ENCODE results near the gene WNT3.
A peak's percentile ranks its signal among the peaks of the same experiment; 100 is the strongest.

Gene WNT3

GRCh38 chr17:46834846-46835245 is 16.4 kb upstream of the WNT3 start:
- ChIA-PET CTCF (interaction anchor here (0.8 to 1.2 kb wide), 4 partner anchors 8 to 21 kb away, joined by 3 to 6 read pairs (median 4); no protein-coding TSS in a partner anchor), POLR2A (no interaction called here)
- TF ChIP-seq FOXM1 (IDR thresholded peaks at IDR 0.05; ENCODE audit: borderline replicate concordance): no peak
- no peak for TF ChIP-seq NFRKB (IDR thresholded peaks at IDR 0.05)
- TF ChIP-seq ELF4 (IDR thresholded peaks at IDR 0.05): no peak
- DNase-seq (ENCODE audit: extremely low spot score): no peak

- DNase-seq (ENCODE audit: extremely low spot score): no peak
- ChIA-PET CTCF (interaction anchor here (1.4 to 2.1 kb wide), 2 partner anchors 8 to 108 kb away, joined by 3 to 6 read pairs; no protein-coding TSS in a partner anchor), POLR2A (interaction anchor here (1.7 kb wide), 1 partner anchor 63 kb away, joined by 4 read pairs; no protein-coding TSS in a partner anchor)
- TF ChIP-seq SP1 (IDR thresholded peaks at IDR 0.05): no peak
- no peak for TF ChIP-seq FOXA1 (IDR thresholded peaks at IDR 0.05)
- TF ChIP-seq ARNT (IDR thresholded peaks at IDR 0.05): no peak
- no peak for TF ChIP-seq ELF4 (IDR thresholded peaks at IDR 0.05)
- TF ChIP-seq FOXK2 (IDR thresholded peaks at IDR 0.05): no peak
- no peak for TF ChIP-seq CTBP1 (IDR thresholded peaks at IDR 0.05; ENCODE audit: borderline replicate concordance)
Observed at GRCh38 chr17:46833840-46834208, 15.3 kb upstream of the WNT3 start.

GRCh38 chr17:46832945-46833839 is 14.7 kb upstream of the WNT3 start:
- CTCF ChIA-PET: interaction anchor here (0.6 to 2.1 kb wide), 4 partner anchors 9 to 109 kb away, joined by 3 to 6 read pairs (median 3); partner anchors contain the start of gene WNT9B
- no peak for DNase-seq (ENCODE audit: extremely low spot score)
- no peak for TF ChIP-seq SUZ12 (IDR thresholded peaks at IDR 0.05)
- no peak for TF ChIP-seq FOXA1 (IDR thresholded peaks at IDR 0.05)
- TF ChIP-seq PKNOX1 (IDR thresholded peaks at IDR 0.05): peak; percentile 36
- TF ChIP-seq FOXM1 (IDR thresholded peaks at IDR 0.05; ENCODE audit: borderline replicate concordance): no peak
- no peak for TF ChIP-seq FOXK2 (IDR thresholded peaks at IDR 0.05)
- TF ChIP-seq ZNF384 (IDR thresholded peaks at IDR 0.05): no peak
- POLR2A ChIA-PET: interaction anchor here (1.0 to 1.7 kb wide), 2 partner anchors 62 to 125 kb away, joined by 3 to 4 read pairs; no protein-coding TSS in a partner anchor

- DNase-seq (ENCODE audit: extremely low spot score): no peak
- ChIA-PET POLR2A (interaction anchor here (1.0 kb wide), 1 partner anchor 126 kb away, joined by 3 read pairs; no protein-coding TSS in a partner anchor), CTCF (interaction anchor here (0.8 to 2.1 kb wide), 2 partner anchors 10 to 19 kb away, joined by 3 to 6 read pairs; partner anchors contain the start of gene WNT9B)
- TF ChIP-seq ARNT (IDR thresholded peaks at IDR 0.05) (no peak), FOXA1 (IDR thresholded peaks at IDR 0.05) (no peak), TARDBP (IDR thresholded peaks at IDR 0.05) (no peak), ELF4 (IDR thresholded peaks at IDR 0.05) (no peak), LEF1 (IDR thresholded peaks at IDR 0.05; ENCODE audit: borderline replicate concordance) (no peak), PKNOX1 (IDR thresholded peaks at IDR 0.05) (no peak), FOXM1 (IDR thresholded peaks at IDR 0.05; ENCODE audit: borderline replicate concordance) (no peak), SP1 (IDR thresholded peaks at IDR 0.05) (no peak), FOXK2 (IDR thresholded peaks at IDR 0.05) (no peak), HDGF (IDR thresholded peaks at IDR 0.05; ENCODE audit: borderline replicate concordance) (no peak)
Observed at GRCh38 chr17:46832331-46832821, 13.9 kb upstream of the WNT3 start.

- POLR2A ChIA-PET: no interaction called here
- no peak for DNase-seq (ENCODE audit: extremely low spot score)
- CTCF ChIA-PET: no interaction called here
- TF ChIP-seq HDGF (IDR thresholded peaks at IDR 0.05; ENCODE audit: borderline replicate concordance) (no peak), LEF1 (IDR thresholded peaks at IDR 0.05; ENCODE audit: borderline replicate concordance) (no peak), FOXK2 (IDR thresholded peaks at IDR 0.05) (no peak), FOXM1 (IDR thresholded peaks at IDR 0.05; ENCODE audit: borderline replicate concordance) (no peak), CTBP1 (IDR thresholded peaks at IDR 0.05; ENCODE audit: borderline replicate concordance) (no peak), NFRKB (IDR thresholded peaks at IDR 0.05) (no peak), SUZ12 (IDR thresholded peaks at IDR 0.05) (no peak), PKNOX1 (IDR thresholded peaks at IDR 0.05) (no peak), SP1 (IDR thresholded peaks at IDR 0.05) (no peak), BHLHE40 (IDR thresholded peaks at IDR 0.05; ENCODE audit: borderline replicate concordance) (no peak), L3MBTL2 (conservative IDR thresholded peaks at IDR 0.05) (no peak), TARDBP (IDR thresholded peaks at IDR 0.05) (no peak)
Observed at GRCh38 chr17:46831573-46832330, 13.3 kb upstream of the WNT3 start.

- no peak for TF ChIP-seq FOXA1 (IDR thresholded peaks at IDR 0.05)
- no peak for TF ChIP-seq NFRKB (IDR thresholded peaks at IDR 0.05)
- no peak for TF ChIP-seq BHLHE40 (IDR thresholded peaks at IDR 0.05; ENCODE audit: borderline replicate concordance)
- TF ChIP-seq LEF1 (IDR thresholded peaks at IDR 0.05; ENCODE audit: borderline replicate concordance): no peak
- TF ChIP-seq TARDBP (IDR thresholded peaks at IDR 0.05): no peak
- no peak for TF ChIP-seq ARNT (IDR thresholded peaks at IDR 0.05)
- TF ChIP-seq FOXM1 (IDR thresholded peaks at IDR 0.05; ENCODE audit: borderline replicate concordance): no peak
- no peak for TF ChIP-seq L3MBTL2 (conservative IDR thresholded peaks at IDR 0.05)
- no peak for TF ChIP-seq HDGF (IDR thresholded peaks at IDR 0.05; ENCODE audit: borderline replicate concordance)
- no peak for TF ChIP-seq SP1 (IDR thresholded peaks at IDR 0.05)
- TF ChIP-seq ZNF384 (IDR thresholded peaks at IDR 0.05): no peak
- no peak for TF ChIP-seq PKNOX1 (IDR thresholded peaks at IDR 0.05)
- DNase-seq (ENCODE audit: extremely low spot score): no peak
- ChIA-PET CTCF (interaction anchor here (0.7 to 1.7 kb wide), 2 partner anchors 8 to 685 kb away, joined by 3 to 6 read pairs; no protein-coding TSS in a partner anchor), POLR2A (interaction anchor here (1.1 kb wide), 1 partner anchor 29 kb away, joined by 6 read pairs; no protein-coding TSS in a partner anchor)
Observed at GRCh38 chr17:46827274-46827673, 8.8 kb upstream of the WNT3 start.

Data from HEK293T (cell line).